K562 (cell line): ENCODE data around the gene BMF. TPM values are rescaled to one million over a fixed set of nuclear protein-coding genes. Genes with fewer than 3 reads are reported as not detected.

ENCODE experiments used
- CBFA2T3 ChIP-seq: fragments of 450-650 bp; IDR thresholded peaks from 2 replicates; pipeline ENCODE4 v1.6.1; 2017
- HIVEP1 ChIP-seq: fragments of 250-450 bp; sonication (Bioruptor Pico); IDR thresholded peaks from 2 replicates; pipeline ENCODE4 v1.4.0; 2020; ENCODE audit warnings: mild to moderate bottlenecking
- KDM5B ChIP-seq: fragments of 200-600 bp; sonication (generic); IDR thresholded peaks from 2 replicates; pipeline ENCODE4 v1.6.1; 2012; ENCODE audit warnings: low read depth, mild to moderate bottlenecking, moderate library complexity, low read length, control low read depth, inconsistent platforms; ENCODE audit not compliant: insufficient replicate concordance
- MTA1 ChIP-seq: fragments of 450-650 bp; IDR thresholded peaks from 2 replicates; pipeline ENCODE4 v1.6.1; 2017; ENCODE audit warnings: borderline replicate concordance
- MTA2 ChIP-seq: fragments of 450-650 bp; IDR thresholded peaks from 2 replicates; pipeline ENCODE4 v1.6.1; 2016; ENCODE audit warnings: low read depth
- NEUROD1 ChIP-seq: fragments of 150-350 bp; IDR thresholded peaks from 2 replicates; pipeline ENCODE4 v1.6.1; 2014; ENCODE audit warnings: borderline replicate concordance, low read length, low read depth; ENCODE audit not compliant: partially characterized antibody
- PML ChIP-seq: IDR thresholded peaks from 2 replicates; pipeline ENCODE4 v1.6.1; 2012; ENCODE audit warnings: low read length, inconsistent platforms
- SLC30A9 ChIP-seq: fragments of 250-450 bp; sonication (Bioruptor Pico); IDR thresholded peaks from 2 replicates; pipeline ENCODE4 v1.8.0; 2022; ENCODE audit warnings: mild to moderate bottlenecking, moderate library complexity
- XRCC4 ChIP-seq: IDR thresholded peaks from one replicate; pipeline ENCODE4 v1.6.1; 2011; ENCODE audit not compliant: insufficient read depth, insufficient read length; ENCODE audit errors: extremely low read depth
- ZNF3 ChIP-seq: fragments of 250-450 bp; sonication (Bioruptor Pico); IDR thresholded peaks from 2 replicates; pipeline ENCODE4 v1.5.0; 2021; ENCODE audit warnings: mild to moderate bottlenecking, moderate library complexity
- ZNF436 ChIP-seq: fragments of 250-450, 450-650 bp; sonication (Bioruptor Pico); formaldehyde crosslinking; IDR thresholded peaks from 2 replicates; pipeline ENCODE4 v1.7.0; 2020; ENCODE audit warnings: mild to moderate bottlenecking
- ZNF589 ChIP-seq: fragments of 200-800 bp; sonication (Bioruptor generic); IDR thresholded peaks from 2 replicates; pipeline ENCODE4 v1.6.1; 2016; ENCODE audit warnings: low read depth, missing genetic modification characterization, missing compliant biosample characterization
- ZZZ3 ChIP-seq: fragments of 450-650 bp; IDR thresholded peaks from 2 replicates; pipeline ENCODE4 v1.6.1; 2016; ENCODE audit warnings: antibody characterized with exemption, mild to moderate bottlenecking, moderate library complexity
- polyA plus RNA-seq, 8 experiments: library from polyadenylated mRNA; depleted of rRNA in 4 of 8; stranded (reverse) in 5 of 8; unstranded in 3 of 8; fragments of >200 nt; fragmentation: Nextera tagmentation in 2 of 8; fragmentation: Illumina TruSeq in 1 of 8; extraction: Ambion mirVana in 2 of 8; extraction: Trizol in 1 of 8; gene quantifications; 2 replicates each; pipeline versions ENCODE4 v1.2.1 to v1.2.3, GENCODE V29; 2011 to 2014; ENCODE audit warnings: inconsistent platforms in 1 of 8, missing spikeins in 1 of 8
- total RNA-seq, 7 experiments: library from RNA; depleted of rRNA in 6 of 7; stranded (reverse); fragments of >200 nt in 6 of 7; fragmentation: Illumina TruSeq in 2 of 7; extraction: Trizol in 2 of 7; gene quantifications; 2 replicates each; pipeline versions ENCODE4 v1.2.1 to v1.2.3, GENCODE V29; 2011 to 2021; ENCODE audit warnings: low replicate concordance in 1 of 7
- TF ChIP-seq, protein P1 (sequence below): fragments of 450-650 bp; IDR thresholded peaks from 2 replicates; pipeline ENCODE4 v1.6.1; 2016
- TF ChIP-seq, protein P2 (sequence below): fragments of 450-650 bp; formaldehyde crosslinking; IDR thresholded peaks from 2 replicates; pipeline ENCODE4 v1.4.0; 2020; ENCODE audit warnings: mild to moderate bottlenecking, moderate library complexity
- TF ChIP-seq, protein P3 (sequence below): sonication (generic); formaldehyde crosslinking; IDR thresholded peaks from 2 replicates; pipeline ENCODE4 v1.8.0; 2023; ENCODE audit warnings: mild to moderate bottlenecking, missing genetic modification reagents
- TF ChIP-seq, protein P4 (sequence below): fragments of 450-650 bp; IDR thresholded peaks from 2 replicates; pipeline ENCODE4 v1.6.1; 2017; ENCODE audit warnings: antibody characterized with exemption, mild to moderate bottlenecking
- TF ChIP-seq, protein P5 (sequence below): fragments of 150-350 bp; IDR thresholded peaks from 2 replicates; pipeline ENCODE4 v1.6.1; 2014; ENCODE audit warnings: low read depth, mild to moderate bottlenecking, low read length, borderline replicate concordance

Gene BMF
- total and polyA plus RNA-seq, 9 of the 15 experiments (the other 6 are each of a cell fraction or from before 2014, with no cell fraction given), result 0.25 to 0.91 (median 0.59) TPM; not detected in 2

DNA sequence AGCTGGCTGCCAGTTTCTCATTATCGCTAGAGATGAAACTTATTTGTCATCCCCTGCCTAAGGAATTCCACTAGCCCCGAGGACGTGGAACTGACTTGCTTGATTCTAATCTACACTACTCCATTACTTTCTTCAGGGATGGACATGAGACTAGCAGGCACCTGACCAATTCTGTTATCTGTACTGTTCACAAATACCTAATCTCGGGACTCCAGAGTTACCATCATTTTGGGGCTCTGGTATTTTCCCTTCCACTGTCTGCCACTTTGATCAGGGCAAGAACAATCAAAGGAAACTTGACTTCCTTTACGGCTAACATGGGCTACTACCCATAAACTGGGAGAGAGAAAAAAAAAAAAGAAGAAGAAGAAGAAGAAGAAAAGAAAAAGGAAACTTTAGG, 27.8 kb downstream of the BMF start (continued):
- TF ChIP-seq, protein P1, sequence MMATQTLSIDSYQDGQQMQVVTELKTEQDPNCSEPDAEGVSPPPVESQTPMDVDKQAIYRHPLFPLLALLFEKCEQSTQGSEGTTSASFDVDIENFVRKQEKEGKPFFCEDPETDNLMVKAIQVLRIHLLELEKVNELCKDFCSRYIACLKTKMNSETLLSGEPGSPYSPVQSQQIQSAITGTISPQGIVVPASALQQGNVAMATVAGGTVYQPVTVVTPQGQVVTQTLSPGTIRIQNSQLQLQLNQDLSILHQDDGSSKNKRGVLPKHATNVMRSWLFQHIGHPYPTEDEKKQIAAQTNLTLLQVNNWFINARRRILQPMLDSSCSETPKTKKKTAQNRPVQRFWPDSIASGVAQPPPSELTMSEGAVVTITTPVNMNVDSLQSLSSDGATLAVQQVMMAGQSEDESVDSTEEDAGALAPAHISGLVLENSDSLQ, result no peak
- TF ChIP-seq PML (0 out of 2 replicates have a peak, but pooled peaks have one; percentile 21), KDM5B (no peak), ZNF436 (CRISPR knock-in tag) (no peak), MTA1 (0 out of 2 replicates have a peak, but pooled peaks have one; percentile 68), ZZZ3 (no peak), NEUROD1 (no peak), SLC30A9 (no peak), ZNF3 (CRISPR knock-in tag) (no peak), XRCC4 (no peak), CBFA2T3 (peak; percentile 84), MTA2 (peak; percentile 54), ZNF589 (CRISPR knock-in tag) (no peak), HIVEP1 (no peak)
- TF ChIP-seq, protein P2, sequence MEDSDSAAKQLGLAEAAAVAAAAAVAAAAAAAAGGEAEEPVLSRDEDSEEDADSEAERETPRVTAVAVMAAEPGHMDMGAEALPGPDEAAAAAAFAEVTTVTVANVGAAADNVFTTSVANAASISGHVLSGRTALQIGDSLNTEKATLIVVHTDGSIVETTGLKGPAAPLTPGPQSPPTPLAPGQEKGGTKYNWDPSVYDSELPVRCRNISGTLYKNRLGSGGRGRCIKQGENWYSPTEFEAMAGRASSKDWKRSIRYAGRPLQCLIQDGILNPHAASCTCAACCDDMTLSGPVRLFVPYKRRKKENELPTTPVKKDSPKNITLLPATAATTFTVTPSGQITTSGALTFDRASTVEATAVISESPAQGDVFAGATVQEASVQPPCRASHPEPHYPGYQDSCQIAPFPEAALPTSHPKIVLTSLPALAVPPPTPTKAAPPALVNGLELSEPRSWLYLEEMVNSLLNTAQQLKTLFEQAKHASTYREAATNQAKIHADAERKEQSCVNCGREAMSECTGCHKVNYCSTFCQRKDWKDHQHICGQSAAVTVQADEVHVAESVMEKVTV, result no peak
- TF ChIP-seq, protein P3, sequence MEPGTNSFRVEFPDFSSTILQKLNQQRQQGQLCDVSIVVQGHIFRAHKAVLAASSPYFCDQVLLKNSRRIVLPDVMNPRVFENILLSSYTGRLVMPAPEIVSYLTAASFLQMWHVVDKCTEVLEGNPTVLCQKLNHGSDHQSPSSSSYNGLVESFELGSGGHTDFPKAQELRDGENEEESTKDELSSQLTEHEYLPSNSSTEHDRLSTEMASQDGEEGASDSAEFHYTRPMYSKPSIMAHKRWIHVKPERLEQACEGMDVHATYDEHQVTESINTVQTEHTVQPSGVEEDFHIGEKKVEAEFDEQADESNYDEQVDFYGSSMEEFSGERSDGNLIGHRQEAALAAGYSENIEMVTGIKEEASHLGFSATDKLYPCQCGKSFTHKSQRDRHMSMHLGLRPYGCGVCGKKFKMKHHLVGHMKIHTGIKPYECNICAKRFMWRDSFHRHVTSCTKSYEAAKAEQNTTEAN (CRISPR knock-in tag), result no peak
- TF ChIP-seq, protein P4, sequence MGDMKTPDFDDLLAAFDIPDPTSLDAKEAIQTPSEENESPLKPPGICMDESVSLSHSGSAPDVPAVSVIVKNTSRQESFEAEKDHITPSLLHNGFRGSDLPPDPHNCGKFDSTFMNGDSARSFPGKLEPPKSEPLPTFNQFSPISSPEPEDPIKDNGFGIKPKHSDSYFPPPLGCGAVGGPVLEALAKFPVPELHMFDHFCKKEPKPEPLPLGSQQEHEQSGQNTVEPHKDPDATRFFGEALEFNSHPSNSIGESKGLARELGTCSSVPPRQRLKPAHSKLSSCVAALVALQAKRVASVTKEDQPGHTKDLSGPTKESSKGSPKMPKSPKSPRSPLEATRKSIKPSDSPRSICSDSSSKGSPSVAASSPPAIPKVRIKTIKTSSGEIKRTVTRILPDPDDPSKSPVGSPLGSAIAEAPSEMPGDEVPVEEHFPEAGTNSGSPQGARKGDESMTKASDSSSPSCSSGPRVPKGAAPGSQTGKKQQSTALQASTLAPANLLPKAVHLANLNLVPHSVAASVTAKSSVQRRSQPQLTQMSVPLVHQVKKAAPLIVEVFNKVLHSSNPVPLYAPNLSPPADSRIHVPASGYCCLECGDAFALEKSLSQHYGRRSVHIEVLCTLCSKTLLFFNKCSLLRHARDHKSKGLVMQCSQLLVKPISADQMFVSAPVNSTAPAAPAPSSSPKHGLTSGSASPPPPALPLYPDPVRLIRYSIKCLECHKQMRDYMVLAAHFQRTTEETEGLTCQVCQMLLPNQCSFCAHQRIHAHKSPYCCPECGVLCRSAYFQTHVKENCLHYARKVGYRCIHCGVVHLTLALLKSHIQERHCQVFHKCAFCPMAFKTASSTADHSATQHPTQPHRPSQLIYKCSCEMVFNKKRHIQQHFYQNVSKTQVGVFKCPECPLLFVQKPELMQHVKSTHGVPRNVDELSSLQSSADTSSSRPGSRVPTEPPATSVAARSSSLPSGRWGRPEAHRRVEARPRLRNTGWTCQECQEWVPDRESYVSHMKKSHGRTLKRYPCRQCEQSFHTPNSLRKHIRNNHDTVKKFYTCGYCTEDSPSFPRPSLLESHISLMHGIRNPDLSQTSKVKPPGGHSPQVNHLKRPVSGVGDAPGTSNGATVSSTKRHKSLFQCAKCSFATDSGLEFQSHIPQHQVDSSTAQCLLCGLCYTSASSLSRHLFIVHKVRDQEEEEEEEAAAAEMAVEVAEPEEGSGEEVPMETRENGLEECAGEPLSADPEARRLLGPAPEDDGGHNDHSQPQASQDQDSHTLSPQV, result peak; percentile 38; the same call in 1 of the 2 replicates
- TF ChIP-seq, protein P5, sequence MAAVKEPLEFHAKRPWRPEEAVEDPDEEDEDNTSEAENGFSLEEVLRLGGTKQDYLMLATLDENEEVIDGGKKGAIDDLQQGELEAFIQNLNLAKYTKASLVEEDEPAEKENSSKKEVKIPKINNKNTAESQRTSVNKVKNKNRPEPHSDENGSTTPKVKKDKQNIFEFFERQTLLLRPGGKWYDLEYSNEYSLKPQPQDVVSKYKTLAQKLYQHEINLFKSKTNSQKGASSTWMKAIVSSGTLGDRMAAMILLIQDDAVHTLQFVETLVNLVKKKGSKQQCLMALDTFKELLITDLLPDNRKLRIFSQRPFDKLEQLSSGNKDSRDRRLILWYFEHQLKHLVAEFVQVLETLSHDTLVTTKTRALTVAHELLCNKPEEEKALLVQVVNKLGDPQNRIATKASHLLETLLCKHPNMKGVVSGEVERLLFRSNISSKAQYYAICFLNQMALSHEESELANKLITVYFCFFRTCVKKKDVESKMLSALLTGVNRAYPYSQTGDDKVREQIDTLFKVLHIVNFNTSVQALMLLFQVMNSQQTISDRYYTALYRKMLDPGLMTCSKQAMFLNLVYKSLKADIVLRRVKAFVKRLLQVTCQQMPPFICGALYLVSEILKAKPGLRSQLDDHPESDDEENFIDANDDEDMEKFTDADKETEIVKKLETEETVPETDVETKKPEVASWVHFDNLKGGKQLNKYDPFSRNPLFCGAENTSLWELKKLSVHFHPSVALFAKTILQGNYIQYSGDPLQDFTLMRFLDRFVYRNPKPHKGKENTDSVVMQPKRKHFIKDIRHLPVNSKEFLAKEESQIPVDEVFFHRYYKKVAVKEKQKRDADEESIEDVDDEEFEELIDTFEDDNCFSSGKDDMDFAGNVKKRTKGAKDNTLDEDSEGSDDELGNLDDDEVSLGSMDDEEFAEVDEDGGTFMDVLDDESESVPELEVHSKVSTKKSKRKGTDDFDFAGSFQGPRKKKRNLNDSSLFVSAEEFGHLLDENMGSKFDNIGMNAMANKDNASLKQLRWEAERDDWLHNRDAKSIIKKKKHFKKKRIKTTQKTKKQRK, result no peak
